Transverse colon (tissue), 3 donors: Measurements from ENCODE around the gene MCM8.

Experiments
- CTCF ChIP-seq, 5 experiments: fragments of 200-600 bp in 3 of 5; fragments of 450-650 bp in 2 of 5; sonication (generic) in 3 of 5; IDR thresholded peaks; 1 replicate in 2 of 5; 2 replicates in 3 of 5; pipeline ENCODE4 v1.5.1; 2016 to 2017; ENCODE audit warnings: antibody characterized with exemption in 5 of 5, inconsistent platforms in 3 of 5, mild to moderate bottlenecking in 2 of 5, moderate library complexity in 1 of 5
- EP300 ChIP-seq: sonication (generic); formaldehyde crosslinking; IDR thresholded peaks from one replicate; pipeline ENCODE4 v1.6.1; 2017; ENCODE audit warnings: antibody characterized with exemption, low read depth
- POLR2A ChIP-seq: fragments of 450-650 bp; IDR thresholded peaks from one replicate; pipeline ENCODE4 v1.6.1; 2016; ENCODE audit warnings: antibody characterized with exemption, mild to moderate bottlenecking, moderate library complexity

GRCh38 chr20:5977975-5978374, 27.5 kb downstream of the MCM8 start:
- TF ChIP-seq EP300 (no peak), CTCF (IDR thresholded peaks at IDR 0.05) (no peak), POLR2A (no peak)
